Ecto neural progenitor cell (in vitro differentiated cells): ENCODE data around the gene OR8B12.

Experiments
- DNase-seq: peaks from one replicate; pipeline ENCODE4 v3.0.0-alpha.2; 2018; ENCODE audit warnings: low spot score

The OR8B12 gene, protein sequence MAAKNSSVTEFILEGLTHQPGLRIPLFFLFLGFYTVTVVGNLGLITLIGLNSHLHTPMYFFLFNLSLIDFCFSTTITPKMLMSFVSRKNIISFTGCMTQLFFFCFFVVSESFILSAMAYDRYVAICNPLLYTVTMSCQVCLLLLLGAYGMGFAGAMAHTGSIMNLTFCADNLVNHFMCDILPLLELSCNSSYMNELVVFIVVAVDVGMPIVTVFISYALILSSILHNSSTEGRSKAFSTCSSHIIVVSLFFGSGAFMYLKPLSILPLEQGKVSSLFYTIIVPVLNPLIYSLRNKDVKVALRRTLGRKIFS

DNA sequence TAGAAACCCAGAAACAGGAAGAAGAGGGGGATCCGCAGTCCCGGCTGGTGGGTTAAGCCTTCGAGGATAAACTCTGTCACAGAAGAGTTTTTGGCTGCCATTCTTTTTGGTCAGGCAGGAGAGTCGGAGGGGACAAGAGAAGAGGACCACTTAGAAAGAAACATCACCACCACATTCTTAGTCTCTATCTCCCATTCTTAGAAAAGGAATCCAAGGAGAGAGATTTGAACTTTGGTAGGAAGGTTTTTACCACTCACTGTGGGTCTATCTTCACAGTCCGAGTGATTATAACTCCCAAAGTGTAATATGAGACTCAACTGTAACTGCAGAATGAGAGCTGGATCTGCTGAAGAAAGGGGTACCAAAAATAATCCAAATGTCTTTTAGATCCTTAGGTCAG lies at the start of gene OR8B12:
Gene OR8B12, minus strand, starts transcription at position 101 of the 400 bp plus-strand sequence. Its CDS starts 0 bp downstream, at position 101.
- no peak for DNase-seq

DNA sequence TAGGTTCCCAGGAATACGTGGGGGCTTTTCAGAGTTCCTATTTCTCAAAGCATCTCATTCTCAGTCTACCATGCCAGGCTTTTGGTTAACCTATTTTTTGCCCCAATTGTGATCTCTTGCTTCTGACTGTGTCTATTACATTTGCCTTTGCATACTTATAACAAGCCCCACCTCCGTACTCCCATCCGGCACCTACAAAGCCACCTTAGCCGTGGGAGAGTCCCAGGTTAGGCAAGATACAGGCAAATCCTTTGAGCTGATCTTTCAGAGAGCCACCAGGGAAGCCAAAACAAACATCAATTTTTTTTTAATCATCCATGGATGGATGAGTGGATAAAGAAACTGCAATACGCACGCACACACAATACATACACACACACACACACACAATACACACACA lies 49.2 kb upstream of the OR8B12 start:
- no peak for DNase-seq

DNA sequence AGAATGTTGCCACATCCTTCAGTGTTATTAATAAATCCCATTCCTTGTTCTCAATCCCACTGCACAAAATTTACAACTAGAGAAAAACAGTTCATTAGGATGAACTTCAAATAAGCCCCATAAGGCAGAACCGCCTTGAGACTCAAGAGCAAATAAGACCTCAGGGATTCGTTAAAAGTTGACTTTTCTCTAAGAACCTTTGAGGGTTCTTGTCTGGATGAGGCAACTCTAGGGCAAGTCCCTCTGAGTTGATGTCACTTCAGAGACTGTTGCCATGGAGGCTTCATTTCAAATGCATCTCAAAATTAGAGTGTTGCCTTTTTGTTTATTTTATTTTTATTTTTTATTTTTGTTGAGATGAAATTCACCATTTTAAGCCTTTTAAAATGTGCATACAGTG lies 48.0 kb upstream of the OR8B12 start:
- no peak for DNase-seq

DNA sequence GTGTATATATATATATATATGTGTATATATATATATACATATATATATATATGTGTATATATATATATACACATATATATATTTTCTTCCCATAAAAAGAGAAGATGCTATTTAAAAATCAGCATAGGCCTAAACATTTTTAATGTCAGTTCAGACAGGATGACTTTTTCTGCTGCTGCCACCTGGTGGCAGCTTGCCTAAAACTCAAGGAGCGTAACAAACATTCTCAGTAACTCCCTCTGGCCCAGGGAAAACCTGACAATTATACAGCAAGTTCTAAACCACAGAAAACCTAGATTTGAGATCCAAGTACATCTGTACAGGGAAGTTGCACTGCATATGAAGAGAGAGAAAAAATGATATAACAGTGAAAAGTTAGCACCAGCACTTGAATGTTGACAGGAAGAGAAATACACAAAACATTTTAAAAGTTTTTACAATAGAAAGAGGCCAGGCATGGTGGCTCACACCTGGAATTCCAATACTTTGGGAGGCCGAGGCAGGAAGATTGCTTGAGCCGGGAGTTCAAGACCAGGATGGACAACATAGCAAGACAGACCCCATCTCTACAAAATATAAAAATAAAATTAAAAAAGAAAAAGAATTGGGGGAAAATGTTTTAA lies 42.9 kb upstream of the OR8B12 start:
- DNase-seq, result peak; percentile 56

DNA sequence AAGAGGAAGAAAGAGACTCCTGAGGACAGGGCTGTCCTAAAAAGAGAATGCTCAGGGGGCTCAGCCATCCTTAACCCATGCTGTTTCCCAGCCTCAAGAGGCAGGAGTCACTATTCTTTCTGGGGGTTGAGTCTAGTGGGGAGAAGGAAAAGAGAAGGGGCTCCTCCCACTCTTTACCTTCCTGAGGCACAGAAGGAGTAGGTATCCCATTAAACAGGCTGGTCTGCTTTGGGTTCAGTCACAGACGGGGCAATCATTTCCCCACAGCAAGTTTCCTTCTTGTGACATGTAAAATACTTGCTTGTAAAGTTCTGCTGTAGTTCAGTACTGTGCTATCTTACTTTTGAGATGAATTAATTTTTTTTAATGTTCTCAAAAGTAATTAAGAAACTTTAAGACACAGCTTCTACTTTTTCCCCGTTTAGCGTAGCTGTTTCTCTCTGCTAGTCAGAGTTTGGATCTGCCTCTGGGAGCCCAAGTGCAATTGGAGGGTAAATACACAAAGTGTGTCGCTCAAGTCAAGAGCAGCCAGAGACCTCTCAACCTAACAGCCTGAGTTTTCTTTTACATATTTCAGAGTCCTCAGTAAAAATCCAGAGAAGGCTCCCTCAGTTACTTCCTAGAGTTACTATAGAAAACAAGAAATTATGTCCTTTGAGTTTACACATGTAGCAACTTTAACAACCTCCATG lies 41.4 kb upstream of the OR8B12 start:
- no peak for DNase-seq

DNA sequence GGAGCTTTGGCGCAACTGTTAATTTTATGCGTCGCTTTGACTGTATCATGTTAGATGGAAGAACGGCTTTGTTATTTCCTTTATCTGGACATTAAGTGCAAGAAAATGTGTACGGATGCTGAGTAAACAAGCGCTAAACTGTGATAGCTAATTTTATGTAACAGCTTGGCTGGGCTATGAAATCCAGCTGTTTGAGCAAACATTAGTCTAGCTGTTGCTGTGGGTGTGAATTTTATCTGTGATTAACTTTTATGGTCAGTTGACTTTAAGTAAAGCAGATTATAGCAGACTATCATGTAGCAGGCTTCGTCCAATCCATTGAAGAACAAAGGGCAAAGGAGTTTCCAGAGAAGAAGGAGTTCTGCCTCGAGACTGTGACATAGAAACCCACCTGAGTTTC lies 40.3 kb upstream of the OR8B12 start:
- no peak for DNase-seq

DNA sequence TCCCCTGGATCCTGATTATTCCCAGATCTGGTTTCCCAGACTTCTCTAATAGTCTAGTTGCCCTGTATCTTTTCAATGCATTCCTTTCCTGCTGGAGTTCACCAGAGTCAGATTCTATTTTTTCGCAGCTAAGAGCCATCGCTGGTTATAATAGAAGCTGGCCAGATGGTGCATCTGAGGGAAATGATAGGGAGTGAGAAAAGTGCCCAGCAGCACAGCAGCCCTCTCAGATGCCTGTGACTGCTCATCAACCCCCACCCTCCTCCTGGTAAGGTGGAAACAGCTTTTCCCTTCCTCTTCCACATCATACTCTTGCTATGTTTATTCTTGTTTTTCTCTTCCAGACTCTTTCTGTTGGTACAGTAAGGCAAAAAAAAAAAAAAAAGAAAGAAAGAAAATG lies 39.1 kb upstream of the OR8B12 start:
- DNase-seq, result no peak

DNA sequence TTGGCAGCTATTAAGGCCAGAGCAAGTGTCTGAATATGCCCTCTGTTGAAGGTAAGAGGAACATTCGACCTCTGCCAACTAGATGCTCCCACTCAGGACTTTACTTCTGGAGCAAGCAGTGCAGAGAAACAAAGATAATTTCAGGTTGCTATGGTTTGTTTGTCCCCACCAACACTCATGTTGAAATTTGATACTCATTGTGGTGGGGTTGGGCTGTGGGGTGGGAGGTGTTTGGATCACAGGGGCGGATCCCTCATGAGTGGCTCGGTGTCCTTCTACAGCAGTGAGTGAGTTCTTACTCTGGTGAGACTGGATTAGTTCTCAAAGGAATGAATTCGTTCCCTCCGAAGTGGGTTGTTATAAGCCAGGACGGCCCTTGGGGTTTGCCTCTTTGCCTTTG lies 38.4 kb upstream of the OR8B12 start:
- DNase-seq, result no peak

DNA sequence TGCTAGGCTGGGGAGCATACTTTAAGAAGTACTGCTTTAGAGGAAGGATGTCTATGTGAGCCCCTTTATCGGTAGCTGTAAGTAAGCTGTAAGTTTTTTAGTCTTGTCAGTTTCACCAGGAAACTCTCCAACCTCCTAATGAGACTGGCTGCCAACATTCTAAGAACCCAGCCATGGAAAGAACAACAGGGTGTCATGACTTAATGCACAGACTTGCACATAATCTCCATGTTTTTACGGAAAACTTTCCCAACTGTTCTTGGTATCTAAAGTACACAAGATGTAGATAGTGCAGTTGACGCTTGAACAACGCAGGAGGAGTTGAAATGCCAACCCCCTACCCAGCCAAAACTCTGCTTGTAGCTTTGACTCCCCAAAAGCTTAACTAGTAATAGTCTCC lies 35.3 kb upstream of the OR8B12 start:
- no peak for DNase-seq

DNA sequence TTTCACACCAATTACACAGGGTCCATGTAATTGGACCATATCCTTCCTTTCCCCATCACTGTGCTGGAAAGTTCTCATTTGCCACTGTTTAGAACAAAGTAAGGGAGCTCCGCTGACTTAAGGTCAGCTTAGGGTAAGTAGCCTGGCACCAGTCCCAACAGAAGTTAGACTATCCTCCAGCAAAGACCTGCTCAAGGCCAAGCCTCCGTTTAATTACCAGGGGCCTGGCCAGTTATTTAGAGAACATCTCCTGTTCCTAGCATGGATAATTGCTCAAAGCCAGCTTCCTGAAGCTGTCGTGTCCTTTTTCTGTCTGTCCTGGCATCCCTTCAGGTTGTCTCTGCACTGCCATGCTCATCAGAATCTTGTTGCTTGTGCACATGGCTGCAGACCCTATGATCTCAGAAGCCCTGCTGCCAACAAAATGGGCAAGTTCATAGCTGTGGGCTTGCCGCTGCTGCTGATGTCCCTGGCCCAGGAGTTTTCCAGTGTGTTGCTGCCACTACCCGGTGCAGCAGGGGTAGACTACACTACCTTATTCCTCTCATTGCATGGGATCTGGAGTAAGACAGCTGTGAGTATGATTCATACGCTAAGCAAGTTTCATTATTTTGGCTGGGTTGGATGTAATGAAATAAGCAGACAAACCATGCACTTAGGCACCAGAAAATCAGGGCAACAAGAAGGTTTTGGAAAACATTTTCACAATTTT lies 34.4 kb upstream of the OR8B12 start:
- no peak for DNase-seq

DNA sequence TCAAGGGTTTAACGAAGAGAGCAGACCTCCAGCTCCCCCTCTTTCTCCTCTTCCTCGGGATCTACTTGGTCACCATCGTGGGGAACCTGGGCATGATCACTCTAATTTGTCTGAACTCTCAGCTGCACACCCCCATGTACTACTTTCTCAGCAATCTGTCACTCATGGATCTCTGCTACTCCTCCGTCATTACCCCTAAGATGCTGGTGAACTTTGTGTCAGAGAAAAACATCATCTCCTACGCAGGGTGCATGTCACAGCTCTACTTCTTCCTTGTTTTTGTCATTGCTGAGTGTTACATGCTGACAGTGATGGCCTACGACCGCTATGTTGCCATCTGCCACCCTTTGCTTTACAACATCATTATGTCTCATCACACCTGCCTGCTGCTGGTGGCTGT lies 26.7 kb upstream of the OR8B12 start:
- DNase-seq, result no peak

DNA sequence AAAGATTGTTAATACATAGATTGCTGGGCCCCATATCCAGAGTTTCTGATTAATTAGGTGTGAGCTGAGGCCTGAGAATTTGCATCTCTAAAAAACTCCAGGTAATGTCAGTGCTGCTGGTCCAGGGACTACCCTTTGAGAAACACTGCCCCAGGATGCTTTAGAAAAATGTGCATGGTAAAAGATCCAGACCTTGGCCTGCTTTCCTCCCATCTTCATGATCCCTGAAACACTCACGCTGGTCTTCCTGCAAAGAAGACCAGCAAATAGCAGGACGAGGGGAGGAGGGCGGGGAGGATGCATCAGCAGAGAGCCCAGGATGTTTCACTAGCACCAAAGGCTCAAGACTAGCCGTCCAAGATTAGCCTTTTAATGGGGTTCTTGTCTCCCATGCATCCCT lies 26.2 kb upstream of the OR8B12 start, which contains the start of gene OR8A1:
Gene OR8A1, plus strand, starts transcription at position 301 of the 400 bp plus-strand sequence. CDS start 123 bp downstream, outside the sequence.
- DNase-seq, result no peak

DNA sequence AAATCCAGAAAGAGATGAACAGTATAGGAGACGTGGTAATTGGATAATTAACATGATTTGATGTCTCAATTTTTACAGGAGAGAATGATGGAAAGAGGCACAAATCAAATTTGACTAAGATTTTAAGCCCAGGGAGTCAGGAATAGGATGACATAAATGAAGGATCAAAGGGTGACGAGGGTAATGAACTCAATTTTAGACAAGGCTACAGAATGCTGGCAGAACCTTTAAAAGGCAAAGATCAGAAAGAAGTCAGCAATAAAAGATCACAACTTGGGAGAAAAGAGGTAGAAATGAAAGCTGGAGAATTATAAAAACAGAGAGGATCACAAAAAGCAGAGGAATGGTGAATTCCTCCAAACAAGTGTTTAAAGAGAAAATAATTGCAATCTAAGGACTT lies 13.4 kb upstream of the OR8B12 start:
- DNase-seq, result no peak

DNA sequence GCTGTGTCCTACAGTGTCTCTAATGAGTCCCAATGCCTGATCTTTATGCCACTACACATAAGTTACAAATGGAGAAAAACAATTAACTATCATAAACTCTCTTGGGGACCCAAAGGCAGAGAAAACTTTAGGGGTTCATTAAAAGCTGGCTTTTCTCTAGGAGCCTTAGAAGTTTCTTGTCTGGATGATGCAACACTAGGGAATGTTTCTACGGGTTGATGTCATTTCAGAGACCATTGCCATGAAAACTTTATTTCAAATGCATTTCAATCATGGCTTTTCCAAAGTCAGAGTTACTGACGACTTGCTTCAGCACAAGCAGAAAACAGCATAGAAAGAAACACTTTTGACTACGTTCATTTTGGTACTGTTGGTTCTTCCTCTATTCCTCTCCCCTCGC lies 8.5 kb upstream of the OR8B12 start:
- no peak for DNase-seq

DNA sequence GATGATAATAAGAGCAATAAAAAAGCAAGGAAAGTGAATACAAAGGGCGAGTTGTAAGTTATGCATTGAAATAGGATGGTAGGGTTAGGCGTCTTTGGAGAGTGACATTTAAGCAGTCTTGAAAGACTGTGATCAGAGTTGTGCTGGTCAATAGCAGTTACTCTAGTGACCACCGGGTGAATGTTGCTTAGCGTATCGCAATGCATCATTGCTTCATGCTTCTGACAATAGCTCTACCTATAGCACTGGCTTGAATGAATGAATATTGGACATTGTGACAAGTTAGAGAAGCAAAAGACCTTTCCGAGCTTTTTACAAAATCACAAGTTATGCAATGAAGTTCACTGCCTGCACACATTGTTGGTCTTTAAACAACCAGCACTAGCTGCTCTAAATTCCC lies 7.7 kb upstream of the OR8B12 start:
- no peak for DNase-seq

DNA sequence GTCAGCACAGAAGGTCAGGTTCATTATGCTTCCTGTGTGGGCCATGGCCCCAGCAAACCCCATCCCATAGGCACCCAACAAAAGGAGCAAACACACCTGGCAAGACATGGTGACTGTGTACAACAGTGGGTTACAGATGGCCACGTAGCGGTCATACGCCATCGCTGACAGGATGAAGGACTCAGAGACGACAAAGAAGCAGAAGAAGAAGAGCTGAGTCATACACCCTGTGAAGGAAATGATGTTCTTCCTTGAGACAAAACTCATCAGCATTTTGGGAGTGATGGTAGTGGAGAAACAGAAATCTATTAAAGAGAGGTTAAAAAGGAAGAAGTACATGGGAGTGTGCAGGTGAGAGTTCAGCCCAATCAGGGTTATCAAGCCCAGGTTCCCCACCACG lies 309 bp downstream of the OR8B12 start:
- DNase-seq, result no peak

DNA sequence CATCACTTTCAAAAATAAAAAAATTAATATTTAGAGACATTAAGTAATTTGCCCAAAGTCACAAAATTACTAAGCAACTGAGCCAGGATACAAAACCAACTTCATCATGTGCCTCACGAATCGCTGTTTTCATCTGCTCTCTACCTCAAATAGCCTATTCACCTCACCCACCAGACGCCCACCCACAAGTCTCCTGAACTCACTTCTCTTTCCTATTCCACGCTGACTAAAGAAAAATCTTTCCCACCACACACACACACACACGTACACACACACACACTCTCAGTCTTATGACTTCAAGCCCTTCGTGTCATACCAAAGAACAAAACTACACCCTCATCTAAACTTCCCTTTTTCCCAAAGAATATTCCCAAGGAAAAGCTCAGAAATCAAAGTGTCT lies 2.2 kb downstream of the OR8B12 start:
- DNase-seq, result no peak

DNA sequence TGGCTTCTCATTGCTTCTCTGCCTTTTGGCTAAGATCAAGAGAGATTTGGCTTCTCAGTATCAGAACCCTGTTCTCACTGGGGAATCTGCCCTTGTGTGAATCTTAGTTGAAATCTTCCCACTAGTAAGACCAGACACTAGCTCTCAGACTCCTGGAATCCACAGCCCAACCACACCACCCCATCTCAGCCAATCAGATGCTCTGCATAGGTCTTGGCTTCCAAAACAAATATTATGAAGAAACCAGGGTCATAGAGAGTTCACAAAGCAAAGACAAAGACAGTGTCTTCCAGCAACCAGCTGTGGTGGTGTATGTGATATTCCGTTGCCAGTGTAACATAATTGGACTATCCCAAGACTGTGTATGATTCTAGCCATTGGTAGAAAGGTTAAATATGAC lies 5.4 kb downstream of the OR8B12 start:
- no peak for DNase-seq

DNA sequence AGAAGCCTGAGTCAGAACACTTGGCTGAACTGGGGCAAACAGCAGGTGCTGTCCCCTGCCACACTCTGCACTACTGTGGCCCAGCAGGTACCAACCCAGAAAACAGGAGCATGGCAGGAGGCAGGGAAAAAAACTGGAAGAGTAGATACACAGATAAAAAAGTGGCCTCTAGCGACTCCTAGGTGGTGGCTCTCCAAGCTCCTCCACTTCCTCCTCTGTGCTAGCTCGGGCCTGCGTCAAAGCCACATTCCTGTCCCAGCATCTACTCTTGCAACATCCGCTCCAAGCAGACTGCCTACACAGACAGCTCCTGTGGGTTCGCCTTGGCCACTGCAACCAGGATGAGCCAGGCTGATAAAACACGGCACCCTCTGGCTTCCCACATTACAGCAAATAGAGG lies 6.9 kb downstream of the OR8B12 start:
- peak; percentile 57 for DNase-seq

DNA sequence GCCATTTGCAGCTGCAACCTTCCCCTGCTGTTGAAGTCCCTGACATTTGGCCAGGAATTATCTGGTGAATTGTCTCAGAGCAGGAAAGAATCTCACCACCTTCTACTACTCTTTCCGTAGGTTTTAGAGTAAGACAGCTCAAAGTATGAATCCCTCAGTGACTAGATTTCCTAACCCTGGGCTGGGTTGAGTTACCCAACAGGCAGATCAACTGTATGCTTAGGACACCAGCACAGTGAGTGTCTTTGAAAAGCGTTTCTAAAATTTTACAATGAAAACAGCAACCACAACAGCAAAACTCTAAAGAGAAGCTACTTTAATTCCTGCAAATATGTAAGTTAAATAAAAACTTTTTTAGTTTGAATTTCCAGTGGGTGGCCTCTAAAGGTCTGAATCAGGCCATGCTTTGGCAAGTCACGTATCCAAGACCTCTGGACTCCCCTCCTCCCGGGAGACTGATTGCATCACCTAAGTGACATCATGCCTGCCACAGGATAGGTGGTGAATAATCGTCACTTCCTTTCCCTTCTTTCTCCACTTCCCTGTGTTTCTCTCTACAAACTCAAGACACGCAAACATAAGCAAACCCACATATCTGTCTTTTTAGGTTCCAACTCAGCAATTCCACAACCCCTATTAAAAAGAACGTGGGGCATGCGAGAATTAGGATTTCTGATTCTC lies 7.8 kb downstream of the OR8B12 start:
- no peak for DNase-seq

DNA sequence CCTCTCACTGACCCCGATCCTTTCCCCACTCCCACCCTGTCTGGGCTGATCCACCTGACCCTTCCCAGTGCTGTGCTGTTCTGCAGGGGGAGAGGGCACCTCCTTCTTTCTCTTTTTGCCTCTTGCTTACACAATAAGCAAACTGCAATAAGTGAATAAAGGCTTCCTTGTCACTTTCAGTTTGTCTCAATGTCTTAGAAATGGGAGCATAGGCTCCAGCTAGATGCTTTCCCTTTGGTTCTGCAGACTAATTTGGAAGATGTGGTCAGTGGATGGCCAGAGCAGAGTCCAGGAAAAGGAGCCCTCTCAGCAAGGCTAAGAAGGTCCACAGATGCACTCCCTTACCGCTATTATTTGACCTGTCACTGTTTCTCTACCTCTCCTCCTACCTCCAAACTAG lies 9.4 kb downstream of the OR8B12 start:
- DNase-seq, result no peak

DNA sequence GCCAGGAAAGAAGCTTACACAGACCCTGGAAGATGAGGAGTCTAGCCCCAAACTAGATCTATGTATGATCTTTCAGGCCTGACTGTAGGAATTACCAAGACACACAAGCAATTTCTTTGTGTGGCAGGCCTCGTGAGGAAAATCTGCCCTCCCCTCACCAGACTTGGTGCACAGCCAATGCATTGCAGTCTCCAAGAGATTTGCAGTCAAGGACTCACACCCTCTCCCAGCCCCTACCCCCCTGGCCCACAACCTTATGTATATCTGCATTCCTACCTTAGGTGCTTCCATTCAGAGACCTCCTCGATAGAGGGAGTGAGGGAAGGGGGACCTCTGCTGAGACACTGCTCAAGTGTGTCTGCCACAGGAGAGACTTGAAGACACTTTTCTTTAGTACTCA lies 9.8 kb downstream of the OR8B12 start:
- no peak for DNase-seq
